H9 (cell line): ENCODE results near the gene GRID1. TPM values are rescaled to one million over a fixed set of nuclear protein-coding genes. Genes with fewer than 3 reads are reported as not detected.

Experiments
- DNase-seq: peaks from one replicate; pipeline ENCODE4 v3.0.0-alpha.2; 2017
- H2AFZ ChIP-seq: one replicate; pipeline ENCODE4 v1.6.1; 2013; ENCODE audit warnings: mild to moderate bottlenecking, low read length, control low read depth, moderate library complexity
- H2AK5ac ChIP-seq: 2 replicates; pipeline ENCODE4 v1.6.1; 2013; ENCODE audit warnings: low read length, control low read depth, mixed read lengths; ENCODE audit not compliant: insufficient read length
- H2BK120ac ChIP-seq: one replicate; pipeline ENCODE4 v1.6.1; 2013; ENCODE audit warnings: low read depth, mild to moderate bottlenecking, low read length, control low read depth, inconsistent platforms; ENCODE audit not compliant: poor library complexity, severe bottlenecking
- H2BK12ac ChIP-seq: 2 replicates; pipeline ENCODE4 v1.6.1; 2013; ENCODE audit warnings: low read length, control low read depth, mixed read lengths, low read depth; ENCODE audit not compliant: insufficient read length
- H2BK15ac ChIP-seq: 2 replicates; pipeline ENCODE4 v1.6.1; 2013; ENCODE audit warnings: low read depth, low read length, control low read depth
- H2BK20ac ChIP-seq: one replicate; pipeline ENCODE4 v1.6.1; 2013; ENCODE audit warnings: low read depth, mild to moderate bottlenecking, low read length, control low read depth, inconsistent platforms; ENCODE audit not compliant: poor library complexity, severe bottlenecking
- H2BK5ac ChIP-seq: 2 replicates; pipeline ENCODE4 v1.6.1; 2013; ENCODE audit warnings: low read length, control low read depth, mixed read lengths; ENCODE audit not compliant: insufficient read length
- H3K14ac ChIP-seq: 2 replicates; pipeline ENCODE4 v1.6.1; 2013; ENCODE audit warnings: low read length, control low read depth; ENCODE audit not compliant: insufficient read depth
- H3K18ac ChIP-seq: 2 replicates; pipeline ENCODE4 v1.6.1; 2013; ENCODE audit warnings: low read depth, mild to moderate bottlenecking, mixed read lengths, low read length, control low read depth; ENCODE audit not compliant: insufficient read length
- H3K23ac ChIP-seq: 2 replicates; pipeline ENCODE4 v1.6.1; 2013; ENCODE audit warnings: low read length, control low read depth, mixed read lengths, low read depth; ENCODE audit not compliant: insufficient read length
- H3K23me2 ChIP-seq: 2 replicates; pipeline ENCODE4 v1.6.1; 2013; ENCODE audit warnings: low read depth, mild to moderate bottlenecking, mixed read lengths, low read length, control low read depth; ENCODE audit not compliant: insufficient read length, poor library complexity, severe bottlenecking
- H3K27ac ChIP-seq: 2 replicates; pipeline ENCODE4 v1.5.1; 2013; ENCODE audit warnings: low read length, control low read depth, mixed read lengths, low read depth; ENCODE audit not compliant: insufficient read length
- H3K27me3 ChIP-seq: 2 replicates; pipeline ENCODE4 v1.6.1; 2013; ENCODE audit warnings: low read length, control low read depth, inconsistent platforms; ENCODE audit not compliant: insufficient read depth
- H3K4ac ChIP-seq: 2 replicates; pipeline ENCODE4 v1.6.1; 2013; ENCODE audit warnings: low read depth, mild to moderate bottlenecking, control low read depth, inconsistent platforms, low read length, moderate library complexity
- H3K4me1 ChIP-seq: 2 replicates; pipeline ENCODE4 v1.6.1; 2013; ENCODE audit warnings: low read length, control low read depth, inconsistent platforms; ENCODE audit not compliant: insufficient read depth
- H3K4me2 ChIP-seq: 2 replicates; pipeline ENCODE4 v1.6.1; 2013; ENCODE audit warnings: low read length, control low read depth, mixed read lengths; ENCODE audit not compliant: insufficient read length, insufficient read depth
- H3K56ac ChIP-seq: 2 replicates; pipeline ENCODE4 v1.6.1; 2013; ENCODE audit warnings: low read depth, mild to moderate bottlenecking, mixed read lengths, low read length, control low read depth; ENCODE audit not compliant: insufficient read length
- H3K79me1 ChIP-seq: 2 replicates; pipeline ENCODE4 v1.6.1; 2013; ENCODE audit warnings: low read depth, mild to moderate bottlenecking, moderate library complexity, low read length, control low read depth, inconsistent platforms; ENCODE audit not compliant: insufficient read depth, poor library complexity, severe bottlenecking
- H3K79me2 ChIP-seq: 2 replicates; pipeline ENCODE4 v1.6.1; 2013; ENCODE audit warnings: low read length, control low read depth, inconsistent platforms; ENCODE audit not compliant: insufficient read depth
- H3K9ac ChIP-seq: 2 replicates; pipeline ENCODE4 v1.6.1; 2013; ENCODE audit warnings: low read length, control low read depth, mixed read lengths; ENCODE audit not compliant: insufficient read length; ENCODE audit errors: extremely low read depth
- H3K9me3 ChIP-seq: one replicate; pipeline ENCODE4 v1.6.1; 2013; ENCODE audit warnings: low read depth, low read length, inconsistent platforms; ENCODE audit not compliant: control insufficient read depth
- H3T11ph ChIP-seq: one replicate; pipeline ENCODE4 v1.6.1; 2013; ENCODE audit warnings: mild to moderate bottlenecking, low read length, control low read depth, inconsistent platforms
- H4K20me1 ChIP-seq: one replicate; pipeline ENCODE4 v1.6.1; 2013; ENCODE audit not compliant: control insufficient read depth, insufficient read length, insufficient read depth
- H4K5ac ChIP-seq: 2 replicates; pipeline ENCODE4 v1.6.1; 2013; ENCODE audit warnings: low read depth, mild to moderate bottlenecking, mixed read lengths, low read length, control low read depth; ENCODE audit not compliant: insufficient read length
- H4K8ac ChIP-seq: replicated peaks from 2 replicates; pipeline ENCODE4 v1.6.1; 2013; ENCODE audit warnings: low read length, control low read depth, mixed read lengths, low read depth; ENCODE audit not compliant: insufficient read length
- H4K91ac ChIP-seq: 2 replicates; pipeline ENCODE4 v1.6.1; 2013; ENCODE audit warnings: low read depth, mild to moderate bottlenecking, moderate library complexity, mixed read lengths, low read length, control low read depth; ENCODE audit not compliant: insufficient read length
- H3K27ac Mint-ChIP-seq, 3 experiments: 2 replicates in 2 of 3; 3 replicates in 1 of 3; pipeline ENCODE4 v1.8.0; 2020 to 2021; ENCODE audit warnings: mixed read lengths in 3 of 3, mild to moderate bottlenecking in 1 of 3, moderate library complexity in 1 of 3
- H3K27me3 Mint-ChIP-seq: 2 replicates; pipeline ENCODE4 v1.8.0; 2021; ENCODE audit warnings: low read depth, mild to moderate bottlenecking, moderate library complexity, mixed read lengths
- H3K36me3 Mint-ChIP-seq, 3 experiments: 2 replicates in 2 of 3; 3 replicates in 1 of 3; pipeline ENCODE4 v1.8.0; 2020 to 2021; ENCODE audit warnings: low read depth in 3 of 3, mixed read lengths in 3 of 3; ENCODE audit not compliant: insufficient read depth in 1 of 3
- H3K4me1 Mint-ChIP-seq, 2 experiments: 2 replicates each; pipeline ENCODE4 v1.8.0; 2020; ENCODE audit warnings: mixed read lengths in 2 of 2
- H3K4me3 Mint-ChIP-seq, 2 experiments: 2 replicates in 1 of 2; 3 replicates in 1 of 2; pipeline ENCODE4 v1.8.0; 2020 to 2021; ENCODE audit warnings: mild to moderate bottlenecking in 2 of 2, mixed read lengths in 2 of 2, moderate library complexity in 1 of 2
- H3K9me3 Mint-ChIP-seq, 2 experiments: 2 replicates in 1 of 2; 3 replicates in 1 of 2; pipeline ENCODE4 v1.8.0; 2020; ENCODE audit warnings: mild to moderate bottlenecking in 2 of 2, mixed read lengths in 2 of 2, moderate library complexity in 1 of 2
- WGBS: extraction: QIAGEN DNeasy Blood & Tissue Kit; methylation state at CpG from one replicate; pipeline ENCODE4 v1.1.7; 2013; ENCODE audit warnings: missing lambda C conversion rate, low lambda C conversion rate, mixed read lengths; ENCODE audit not compliant: insufficient read length; ENCODE audit errors: extremely low coverage; 5-methylcytosine and 5-hydroxymethylcytosine counted together
- total RNA-seq: library from RNA; stranded (reverse); gene quantifications from 2 replicates; pipeline ENCODE4 v1.2.1, GENCODE V29; 2021
- TF ChIP-seq, protein P1 (sequence below): fragments of 200-600 bp; sonication (generic); conservative IDR thresholded peaks from 3 replicates; pipeline ENCODE4 v1.8.0; 2021; ENCODE audit warnings: antibody characterized with exemption, mild to moderate bottlenecking

GRID1 gene
- total RNA-seq, 1 experiment from 2014 or later = 0.35 TPM

DNA sequence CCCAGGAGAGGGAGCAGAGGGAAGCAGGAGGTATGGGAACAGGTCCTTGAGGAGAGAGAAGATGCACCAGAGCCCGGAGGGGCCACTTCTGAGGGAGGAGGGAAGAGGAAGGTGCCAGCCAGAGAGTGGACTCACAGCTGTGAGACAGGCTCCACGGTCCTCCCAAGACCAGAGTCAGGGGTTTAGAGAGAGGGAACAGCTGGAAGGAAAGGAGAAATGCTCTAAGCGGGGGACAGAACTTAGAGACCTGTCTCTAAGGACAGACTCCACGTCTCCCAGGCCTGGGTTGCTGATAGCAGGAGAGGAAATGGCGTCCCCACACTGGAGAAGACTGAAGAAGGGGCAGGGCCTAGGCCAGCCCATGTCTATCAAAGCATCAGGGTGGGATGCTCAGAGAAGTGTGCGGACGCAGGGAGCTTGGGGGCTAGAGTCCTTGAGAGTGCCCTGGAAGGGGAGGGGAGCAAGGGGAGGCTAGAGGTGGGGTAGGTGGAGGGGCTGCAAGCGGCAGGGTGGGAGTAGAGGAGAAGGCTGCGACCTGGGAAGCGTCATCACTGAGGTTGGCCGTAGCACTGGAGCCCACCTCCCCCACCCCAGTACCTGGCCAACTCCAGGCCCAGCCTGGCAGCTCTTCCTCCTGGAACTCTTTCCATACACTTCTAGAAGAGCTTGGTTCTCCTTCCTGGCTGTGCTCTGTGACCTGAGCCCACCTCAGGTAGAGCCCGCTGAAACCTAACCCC lies 25.6 kb upstream of the GRID1 start:
- Histone ChIP-seq H3K56ac (no peak overlapping the region), H2BK20ac (no peak overlapping the region), H3K79me1 (no peaks in the 10 kb centered on the region), H3K27ac (no peak overlapping the region), H3K4me1 (no peaks in the 10 kb centered on the region), H3K9ac (no peak overlapping the region), H3K23ac (no peak overlapping the region), H2AK5ac (no peak overlapping the region), H2BK120ac (no peak overlapping the region), H3K18ac (no peak overlapping the region), H2BK12ac (no peak overlapping the region), H4K20me1 (no peaks in the 10 kb centered on the region), H4K5ac (no peak overlapping the region), H3K9me3 (no peaks in the 10 kb centered on the region), H3T11ph (no peak overlapping the region), H4K8ac (no peak overlapping the region), H3K79me2 (no peaks in the 10 kb centered on the region), H2BK15ac (no peak overlapping the region), H3K14ac (no peak overlapping the region), H2AFZ (no peak overlapping the region), H3K27me3 (no peaks in the 10 kb centered on the region), H3K4ac (no peak overlapping the region), H2BK5ac (no peak overlapping the region), H3K23me2 (peaks cover 5% of the 10 kb centered on the region), H3K4me2 (no peak overlapping the region), H4K91ac (no peak overlapping the region)
- TF ChIP-seq, protein P1, sequence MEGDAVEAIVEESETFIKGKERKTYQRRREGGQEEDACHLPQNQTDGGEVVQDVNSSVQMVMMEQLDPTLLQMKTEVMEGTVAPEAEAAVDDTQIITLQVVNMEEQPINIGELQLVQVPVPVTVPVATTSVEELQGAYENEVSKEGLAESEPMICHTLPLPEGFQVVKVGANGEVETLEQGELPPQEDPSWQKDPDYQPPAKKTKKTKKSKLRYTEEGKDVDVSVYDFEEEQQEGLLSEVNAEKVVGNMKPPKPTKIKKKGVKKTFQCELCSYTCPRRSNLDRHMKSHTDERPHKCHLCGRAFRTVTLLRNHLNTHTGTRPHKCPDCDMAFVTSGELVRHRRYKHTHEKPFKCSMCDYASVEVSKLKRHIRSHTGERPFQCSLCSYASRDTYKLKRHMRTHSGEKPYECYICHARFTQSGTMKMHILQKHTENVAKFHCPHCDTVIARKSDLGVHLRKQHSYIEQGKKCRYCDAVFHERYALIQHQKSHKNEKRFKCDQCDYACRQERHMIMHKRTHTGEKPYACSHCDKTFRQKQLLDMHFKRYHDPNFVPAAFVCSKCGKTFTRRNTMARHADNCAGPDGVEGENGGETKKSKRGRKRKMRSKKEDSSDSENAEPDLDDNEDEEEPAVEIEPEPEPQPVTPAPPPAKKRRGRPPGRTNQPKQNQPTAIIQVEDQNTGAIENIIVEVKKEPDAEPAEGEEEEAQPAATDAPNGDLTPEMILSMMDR = no peak
- Mint-ChIP-seq H3K27ac (no peak overlapping the region), H3K27me3 (peaks cover 70% of the 10 kb centered on the region), H3K4me1 (peaks cover 15 to 29% of the 10 kb centered on the region in 2 experiments), H3K36me3 (no peaks in the 10 kb centered on the region), H3K9me3 (no peaks in the 10 kb centered on the region), H3K4me3 (no peak overlapping the region)
- no CpG with 5 or more reads among the region's 12 CpGs for WGBS
- no peak for DNase-seq
